ENCODE measurements around the gene UBE2H. TPM values are rescaled to one million over a fixed set of nuclear protein-coding genes. Genes with fewer than 3 reads are reported as not detected.

Gene UBE2H
- total RNA-seq, 2 donors from 2014 or later, result 77.9 to 84.2 TPM

- peaks cover 2% of the 10 kb centered on the region for H3K36me3 Mint-ChIP-seq (ENCODE audit: low read depth)
- H3K27ac Mint-ChIP-seq, result peak overlapping the region; percentile 76
- peak overlapping the region; percentile 90 for H3K4me3 Mint-ChIP-seq
- no peak for ATAC-seq
- peaks cover 4% of the 10 kb centered on the region for H3K9me3 ChIP-seq (ENCODE audit: control insufficient read depth, low read length, poor library complexity, severe bottlenecking)
- peaks cover 68% of the 10 kb centered on the region for H3K27me3 Mint-ChIP-seq
- DNase-seq, result no peak
- peaks cover 38% of the 10 kb centered on the region for H3K4me1 Mint-ChIP-seq
These were observed 169.8 kb downstream of the UBE2H start for GRCh38 chr7:129782818-129783583.

GRCh38 chr7:129781928-129782817, 170.6 kb downstream of the UBE2H start:
- Mint-ChIP-seq H3K36me3 (ENCODE audit: low read depth) (peaks cover 2% of the 10 kb centered on the region), H3K4me3 (peak overlapping the region; percentile 90), H3K27me3 (peaks cover 69% of the 10 kb centered on the region), H3K27ac (peak overlapping the region; percentile 76), H3K4me1 (peaks cover 41% of the 10 kb centered on the region)
- H3K9me3 ChIP-seq (ENCODE audit: control insufficient read depth, low read length, poor library complexity, severe bottlenecking), result peaks cover 4% of the 10 kb centered on the region
- ATAC-seq (no peak), DNase-seq (no peak)

- no peak for ATAC-seq
- peak overlapping the region; percentile 90 for H3K4me3 Mint-ChIP-seq
- peaks cover 38% of the 10 kb centered on the region for H3K4me1 Mint-ChIP-seq
- H3K36me3 Mint-ChIP-seq (ENCODE audit: low read depth), result peaks cover 2% of the 10 kb centered on the region
- DNase-seq, result no peak
- no peak overlapping the region for H3K27ac Mint-ChIP-seq
- H3K9me3 ChIP-seq (ENCODE audit: control insufficient read depth, low read length, poor library complexity, severe bottlenecking), result peaks cover 4% of the 10 kb centered on the region
- H3K27me3 Mint-ChIP-seq, result peaks cover 61% of the 10 kb centered on the region
These were observed 171.5 kb downstream of the UBE2H start for GRCh38 chr7:129780974-129781927.

Other genes starting within 250 kb of the UBE2H start
- gene ZC3HC1, start 98.4 kb upstream of the UBE2H start, total RNA-seq, result 10 to 100 TPM in 1 of 2 donors, 1 to 10 TPM in 1; 8.8 to 10.3 TPM
- gene KLHDC10, start 117.6 kb upstream of the UBE2H start, total RNA-seq, result 10 to 100 TPM; 15.8 to 18.8 TPM